DOHH2 (cell line): ENCODE results near the gene HHAT.

Source experiments
- CTCF ChIP-seq: fragments of 200-600 bp; sonication (generic); IDR thresholded peaks from one replicate; pipeline ENCODE4 v1.5.1; 2014; ENCODE audit warnings: antibody characterized with exemption, mild to moderate bottlenecking, low read depth, low read length; ENCODE audit not compliant: poor library complexity, severe bottlenecking
- EZH2phosphoT487 ChIP-seq: fragments of 200-600 bp; sonication (generic); IDR thresholded peaks from 2 replicates; pipeline ENCODE4 v1.6.1; 2017; ENCODE audit warnings: borderline replicate concordance, mild to moderate bottlenecking, antibody characterized with exemption, low read length, moderate library complexity, mixed read lengths

DNA sequence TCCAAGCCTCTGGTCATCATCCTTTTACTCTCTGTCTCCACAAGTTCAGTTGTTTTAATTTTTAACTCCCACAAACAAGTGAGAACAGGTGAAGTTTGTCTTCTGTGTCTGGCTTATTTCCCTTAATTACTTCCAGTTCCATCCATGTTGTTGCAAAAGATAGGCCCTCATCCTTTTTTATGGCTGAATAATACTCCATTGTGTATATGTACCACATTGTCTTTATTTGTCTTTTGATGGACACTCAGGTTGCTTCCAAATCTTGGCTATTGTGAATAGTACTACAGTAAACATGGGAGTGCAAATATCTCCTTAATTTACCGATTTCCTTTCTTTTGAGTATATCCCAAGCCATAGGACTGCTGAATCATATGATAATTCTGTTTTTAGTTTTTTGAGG lies 262.5 kb downstream of the HHAT start:
- TF ChIP-seq CTCF = no peak
- no peak for TF ChIP-seq EZH2phosphoT487
